Thoracic aorta (tissue), 2 donors: Measurements from ENCODE around the gene KCNMB2. TPM values are rescaled to one million over a fixed set of nuclear protein-coding genes. Genes with fewer than 3 reads are reported as not detected.

ENCODE experiments used
- ATAC-seq: fragments of 150-250 bp; one replicate; pipeline ENCODE4 v1.8.0; 2017; ENCODE audit warnings: low read depth; ENCODE audit not compliant: insufficient number of reproducible peaks, low FRiP score
- DNase-seq: peaks from one replicate; pipeline ENCODE4 v3.0.0-alpha.2; 2020; ENCODE audit warnings: low spot score
- H3K27ac ChIP-seq, 2 donors: fragments of 200-600 bp; sonication (generic); 1 replicate in 1 of 2; 2 replicates in 1 of 2; pipeline ENCODE4 v1.5.1; 2016; ENCODE audit warnings: mild to moderate bottlenecking in 2 of 2, moderate library complexity in 2 of 2
- H3K27me3 ChIP-seq: fragments of 200-600 bp; sonication (generic); replicated peaks from 2 replicates; pipeline ENCODE4 v1.6.0; 2016; ENCODE audit warnings: mild to moderate bottlenecking; ENCODE audit not compliant: insufficient read depth
- H3K36me3 ChIP-seq: fragments of 200-600 bp; sonication (generic); one replicate; pipeline ENCODE4 v1.5.1; 2016
- H3K4me1 ChIP-seq, 2 donors: fragments of 200-600 bp; sonication (generic); 1 replicate in 1 of 2; 2 replicates in 1 of 2; pipeline versions ENCODE4 v1.5.1 to v1.6.0; 2016; ENCODE audit warnings: low read depth in 2 of 2, mild to moderate bottlenecking in 1 of 2; ENCODE audit not compliant: control insufficient read depth in 1 of 2
- H3K4me3 ChIP-seq: fragments of 200-600 bp; sonication (generic); 2 replicates; pipeline ENCODE4 v1.5.1; 2016; ENCODE audit warnings: mild to moderate bottlenecking
- H3K9me3 ChIP-seq: fragments of 200-600 bp; sonication (generic); 2 replicates; pipeline ENCODE4 v1.5.1; 2016
- total RNA-seq, 2 donors: library from RNA; depleted of rRNA; stranded (reverse); fragments of >200 nt; gene quantifications; one replicate each; pipeline versions ENCODE4 v1.1.0 to v1.2.3, GENCODE V29; 2016
- TF ChIP-seq, protein P1 (sequence below): fragments of 200-600 bp; sonication (generic); IDR thresholded peaks from one replicate; pipeline ENCODE4 v1.5.1; 2019; ENCODE audit warnings: antibody characterized with exemption

The KCNMB2 gene
- total RNA-seq, 2 donors from 2014 or later: not detected

DNA sequence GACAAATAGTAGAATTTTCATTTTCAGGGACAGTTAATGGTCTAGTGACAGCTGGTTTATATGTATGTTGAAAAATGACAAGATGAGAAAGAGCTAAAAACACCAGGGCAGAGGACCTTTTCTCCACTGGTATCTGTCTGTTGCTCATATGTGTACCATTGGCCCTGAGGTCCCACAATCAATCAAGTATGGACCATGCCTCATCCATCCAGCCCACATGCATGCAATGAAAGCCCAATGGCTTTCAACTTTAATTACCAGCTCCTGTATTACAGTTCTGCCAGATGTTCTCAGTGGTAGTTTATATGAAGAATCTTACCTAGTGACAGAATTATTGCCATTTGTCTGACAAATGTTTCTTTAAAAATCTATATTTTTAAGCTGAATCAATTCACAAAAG is 301.3 kb downstream of the KCNMB2 start:
- Histone ChIP-seq H3K9me3 (no peaks in the 10 kb centered on the region), H3K27ac (no peak overlapping the region), H3K4me3 (no peak overlapping the region), H3K4me1 (no peaks in the 10 kb centered on the region), H3K36me3 (no peaks in the 10 kb centered on the region), H3K27me3 (no peaks in the 10 kb centered on the region)
- no peak for ATAC-seq
- TF ChIP-seq, protein P1, sequence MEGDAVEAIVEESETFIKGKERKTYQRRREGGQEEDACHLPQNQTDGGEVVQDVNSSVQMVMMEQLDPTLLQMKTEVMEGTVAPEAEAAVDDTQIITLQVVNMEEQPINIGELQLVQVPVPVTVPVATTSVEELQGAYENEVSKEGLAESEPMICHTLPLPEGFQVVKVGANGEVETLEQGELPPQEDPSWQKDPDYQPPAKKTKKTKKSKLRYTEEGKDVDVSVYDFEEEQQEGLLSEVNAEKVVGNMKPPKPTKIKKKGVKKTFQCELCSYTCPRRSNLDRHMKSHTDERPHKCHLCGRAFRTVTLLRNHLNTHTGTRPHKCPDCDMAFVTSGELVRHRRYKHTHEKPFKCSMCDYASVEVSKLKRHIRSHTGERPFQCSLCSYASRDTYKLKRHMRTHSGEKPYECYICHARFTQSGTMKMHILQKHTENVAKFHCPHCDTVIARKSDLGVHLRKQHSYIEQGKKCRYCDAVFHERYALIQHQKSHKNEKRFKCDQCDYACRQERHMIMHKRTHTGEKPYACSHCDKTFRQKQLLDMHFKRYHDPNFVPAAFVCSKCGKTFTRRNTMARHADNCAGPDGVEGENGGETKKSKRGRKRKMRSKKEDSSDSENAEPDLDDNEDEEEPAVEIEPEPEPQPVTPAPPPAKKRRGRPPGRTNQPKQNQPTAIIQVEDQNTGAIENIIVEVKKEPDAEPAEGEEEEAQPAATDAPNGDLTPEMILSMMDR: no peak
- no peak for DNase-seq

- Histone ChIP-seq H3K4me3 (no peak overlapping the region), H3K27me3 (no peaks in the 10 kb centered on the region), H3K27ac (no peak overlapping the region), H3K9me3 (no peaks in the 10 kb centered on the region), H3K4me1 (peaks cover 0 to 8% of the 10 kb centered on the region in 2 donors), H3K36me3 (no peaks in the 10 kb centered on the region)
- ATAC-seq (no peak), DNase-seq (no peak)
- TF ChIP-seq, protein P1: no peak
Measured at GRCh38 chr3:178840586-178840985, 304.4 kb downstream of the KCNMB2 start.

- TF ChIP-seq, protein P1: no peak
- H3K4me3 ChIP-seq: no peak overlapping the region
- DNase-seq (no peak), ATAC-seq (no peak)
- H3K27me3 ChIP-seq: no peaks in the 10 kb centered on the region
- H3K9me3 ChIP-seq: no peaks in the 10 kb centered on the region
- H3K4me1 ChIP-seq: peaks cover 1 to 12% of the 10 kb centered on the region in 2 donors
- H3K36me3 ChIP-seq: no peaks in the 10 kb centered on the region
- H3K27ac ChIP-seq: no peak overlapping the region
Measured at GRCh38 chr3:178841011-178841410, 304.8 kb downstream of the KCNMB2 start.

DNA sequence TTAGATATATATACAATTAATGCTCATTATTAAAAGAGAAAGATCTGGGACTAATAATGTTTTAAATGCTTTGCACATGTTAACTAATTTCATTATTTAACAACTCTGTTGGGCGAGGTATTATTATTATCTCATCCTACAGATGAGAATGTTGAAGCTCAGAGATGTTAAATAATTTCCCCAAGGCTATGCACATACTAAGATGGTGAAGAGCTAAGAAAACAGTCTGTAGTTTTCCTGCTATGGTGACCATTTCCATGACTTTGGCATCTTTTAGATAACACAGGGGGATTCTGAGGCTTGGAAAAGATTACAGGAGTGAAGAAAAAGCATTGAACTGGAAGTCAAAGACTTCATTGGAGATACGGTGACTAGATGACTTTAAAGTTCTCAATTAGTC is 308.7 kb downstream of the KCNMB2 start:
- Histone ChIP-seq H3K9me3 (no peaks in the 10 kb centered on the region), H3K27me3 (no peaks in the 10 kb centered on the region), H3K27ac (no peak overlapping the region), H3K4me1 (peaks cover 17 to 47% of the 10 kb centered on the region in 2 donors), H3K36me3 (no peaks in the 10 kb centered on the region), H3K4me3 (no peak overlapping the region)
- DNase-seq (no peak), ATAC-seq (no peak)
- TF ChIP-seq, protein P1: no peak

- H3K9me3 ChIP-seq: no peaks in the 10 kb centered on the region
- H3K4me1 ChIP-seq: peaks cover 17 to 47% of the 10 kb centered on the region in 2 donors
- ATAC-seq (no peak), DNase-seq (no peak)
- no peak overlapping the region for H3K4me3 ChIP-seq
- TF ChIP-seq, protein P1: no peak
- no peaks in the 10 kb centered on the region for H3K36me3 ChIP-seq
- peak overlapping the region in 1 of 2 donors; percentile 3 for H3K27ac ChIP-seq
- H3K27me3 ChIP-seq: no peaks in the 10 kb centered on the region
Measured at GRCh38 chr3:178845420-178846118, 309.3 kb downstream of the KCNMB2 start.
